ENCODE data around the gene MMRN2.

The MMRN2 gene

DNA sequence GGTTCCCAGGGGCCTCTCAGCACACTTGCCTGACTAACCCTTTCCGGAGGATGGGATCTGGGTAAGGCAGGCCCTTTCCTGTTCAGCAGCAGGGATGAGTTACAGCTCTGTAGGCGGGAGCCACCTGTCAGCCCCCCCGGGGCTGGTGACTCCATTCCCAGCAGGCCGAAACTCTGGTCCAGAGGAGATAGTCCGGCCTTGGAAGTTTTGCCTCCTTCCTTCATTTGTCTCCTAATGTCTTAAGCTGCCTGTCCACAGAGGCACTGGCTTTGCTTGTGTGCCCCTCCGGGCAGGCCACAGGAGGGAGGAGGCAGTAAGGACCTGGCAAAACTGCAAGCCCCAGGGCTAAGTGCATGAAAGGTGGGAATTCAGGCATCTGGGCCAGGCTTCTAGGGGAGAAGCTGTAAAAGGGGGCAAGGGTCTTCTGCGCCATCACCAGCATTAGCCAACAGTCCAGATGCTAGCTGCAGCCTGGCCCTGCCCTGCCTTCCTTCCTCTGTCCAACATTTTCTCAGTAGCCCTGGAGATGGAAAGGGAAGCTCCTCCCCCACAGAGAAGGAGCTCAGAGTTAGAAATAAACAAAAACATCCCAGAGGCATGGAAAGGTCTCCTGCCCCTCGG lies 12.1 kb upstream of the MMRN2 start:
- peak; percentile 58 for DNase-seq

DNA sequence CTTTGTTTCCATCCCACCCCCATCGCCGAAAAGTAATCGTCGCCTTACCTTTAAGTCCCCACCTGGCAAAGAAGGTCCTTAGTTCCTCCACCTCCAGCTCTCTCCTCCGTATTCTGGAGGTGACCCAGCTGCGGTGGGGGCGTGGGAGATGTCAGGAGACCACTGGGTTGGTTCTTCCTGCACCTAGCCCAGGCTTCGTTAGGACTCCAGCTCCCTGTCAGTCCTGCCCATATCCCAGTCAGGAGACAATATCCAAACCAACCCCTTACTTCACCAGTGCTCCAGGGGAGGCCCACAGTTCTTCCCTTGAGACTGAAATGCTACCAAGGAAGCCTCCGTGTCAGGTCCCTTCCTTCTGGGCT lies 11.6 kb upstream of the MMRN2 start:
- DNase-seq: peak; percentile 49

DNA sequence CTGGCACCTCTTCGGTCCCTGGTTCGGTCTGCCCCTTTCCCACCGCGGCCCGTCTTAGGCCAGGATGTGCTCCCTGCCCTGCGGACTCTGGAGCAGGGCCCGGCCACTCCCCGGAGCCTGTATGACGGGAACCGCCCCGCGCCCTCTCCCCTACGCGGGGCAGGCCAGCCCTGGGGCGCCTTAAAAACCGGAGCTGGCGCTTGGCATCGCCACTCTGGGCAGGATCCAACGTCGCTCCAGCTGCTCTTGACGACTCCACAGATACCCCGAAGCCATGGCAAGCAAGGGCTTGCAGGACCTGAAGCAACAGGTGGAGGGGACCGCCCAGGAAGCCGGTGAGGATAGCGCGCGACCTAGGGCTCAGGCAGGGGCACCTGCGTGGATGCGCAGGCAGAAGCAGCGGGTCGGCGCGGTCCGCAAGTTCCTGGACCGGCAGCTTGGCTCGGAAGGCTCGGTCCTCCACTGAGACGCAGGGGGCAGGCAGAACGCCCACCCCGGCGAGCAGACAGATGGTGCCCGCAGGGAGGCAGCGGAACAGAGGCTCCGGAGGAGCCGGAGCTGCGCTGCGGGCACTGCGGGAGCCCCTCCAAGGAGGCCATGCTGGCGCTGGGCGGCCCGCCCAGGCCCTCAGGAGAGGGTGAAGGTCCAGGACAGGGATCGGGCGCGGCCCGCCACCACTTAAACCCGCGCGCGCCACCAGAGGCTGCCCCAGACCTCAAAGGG lies 11.0 kb upstream of the MMRN2 start, which contains the start of gene ADIRF:
TSS of gene ADIRF (plus strand) at position 212 of the 723 bp plus-strand sequence. CDS start at position 275, 63 bp downstream.
- peak; percentile 54 for DNase-seq

DNA sequence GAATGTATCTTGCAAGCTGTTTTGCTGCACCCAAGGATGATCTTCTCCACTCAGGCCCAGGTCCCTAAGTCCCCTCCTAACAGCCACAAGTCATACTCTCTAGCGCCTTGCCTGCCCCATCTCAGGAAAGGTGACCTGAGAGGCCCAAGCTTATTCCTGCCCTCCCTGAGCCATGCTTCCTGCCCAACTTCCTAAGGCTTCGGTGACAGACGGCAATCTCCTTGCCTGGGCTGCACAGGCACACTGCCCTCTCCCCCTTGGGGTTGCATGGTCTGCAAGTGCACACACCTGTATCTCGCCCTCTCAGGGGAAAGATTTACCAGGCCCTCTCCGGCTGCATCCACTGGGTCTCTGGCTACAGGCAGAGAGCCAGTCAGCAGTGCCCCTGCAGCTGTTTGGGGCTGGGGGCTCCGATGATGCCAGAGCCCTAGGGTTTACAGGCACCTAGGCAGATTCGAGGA lies 10.1 kb upstream of the MMRN2 start:
- no peak for DNase-seq

DNA sequence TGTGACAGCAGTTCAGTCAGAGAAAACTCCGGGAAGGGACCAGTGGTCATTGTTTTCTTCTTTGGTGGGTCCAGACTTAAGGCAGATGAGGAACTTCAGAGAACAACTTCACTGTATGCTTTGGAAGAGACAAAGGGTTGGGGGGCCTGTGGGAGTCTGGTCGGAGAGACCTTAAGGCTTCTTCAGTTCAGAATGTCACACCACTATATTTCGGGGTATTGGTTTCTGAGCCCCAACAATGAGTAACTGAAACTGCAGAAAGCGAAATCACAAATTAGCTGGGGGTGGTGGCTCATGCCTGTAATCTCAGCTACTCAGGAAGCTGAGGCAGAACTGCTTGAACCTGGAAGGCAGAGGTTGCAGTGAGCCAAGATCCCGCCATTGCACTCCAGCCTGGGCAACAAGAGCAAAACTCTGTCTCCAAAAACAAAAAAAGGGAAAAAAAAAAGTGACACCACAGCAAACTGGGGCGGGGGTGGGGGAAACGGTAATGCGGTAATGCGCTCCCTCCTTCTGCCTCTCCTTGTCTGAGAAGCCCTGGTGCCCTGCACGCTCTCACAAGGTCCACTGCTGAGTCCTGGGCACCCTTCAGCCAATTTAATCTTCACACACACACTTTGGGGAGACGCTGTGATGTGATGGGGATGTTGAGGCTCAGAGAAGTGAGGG lies 8.7 kb upstream of the MMRN2 start:
- DNase-seq: peak; percentile 26

DNA sequence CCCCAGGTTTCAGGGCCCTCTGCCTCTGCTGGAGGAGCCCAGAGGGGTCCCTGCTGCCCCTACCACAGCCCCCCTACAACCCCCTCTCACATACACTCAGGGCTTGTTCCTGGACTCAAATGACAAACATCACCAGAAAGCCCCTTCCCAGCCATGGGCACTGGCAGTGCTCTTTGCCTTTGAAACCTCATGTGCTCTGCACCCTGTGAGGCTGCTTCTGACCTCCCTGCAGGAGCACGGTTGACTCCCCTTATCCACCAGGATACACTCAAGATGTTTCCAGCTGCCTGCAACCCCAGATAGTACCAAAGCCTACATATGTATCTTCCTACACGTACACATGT lies 7.4 kb upstream of the MMRN2 start:
- DNase-seq: peak; percentile 36

DNA sequence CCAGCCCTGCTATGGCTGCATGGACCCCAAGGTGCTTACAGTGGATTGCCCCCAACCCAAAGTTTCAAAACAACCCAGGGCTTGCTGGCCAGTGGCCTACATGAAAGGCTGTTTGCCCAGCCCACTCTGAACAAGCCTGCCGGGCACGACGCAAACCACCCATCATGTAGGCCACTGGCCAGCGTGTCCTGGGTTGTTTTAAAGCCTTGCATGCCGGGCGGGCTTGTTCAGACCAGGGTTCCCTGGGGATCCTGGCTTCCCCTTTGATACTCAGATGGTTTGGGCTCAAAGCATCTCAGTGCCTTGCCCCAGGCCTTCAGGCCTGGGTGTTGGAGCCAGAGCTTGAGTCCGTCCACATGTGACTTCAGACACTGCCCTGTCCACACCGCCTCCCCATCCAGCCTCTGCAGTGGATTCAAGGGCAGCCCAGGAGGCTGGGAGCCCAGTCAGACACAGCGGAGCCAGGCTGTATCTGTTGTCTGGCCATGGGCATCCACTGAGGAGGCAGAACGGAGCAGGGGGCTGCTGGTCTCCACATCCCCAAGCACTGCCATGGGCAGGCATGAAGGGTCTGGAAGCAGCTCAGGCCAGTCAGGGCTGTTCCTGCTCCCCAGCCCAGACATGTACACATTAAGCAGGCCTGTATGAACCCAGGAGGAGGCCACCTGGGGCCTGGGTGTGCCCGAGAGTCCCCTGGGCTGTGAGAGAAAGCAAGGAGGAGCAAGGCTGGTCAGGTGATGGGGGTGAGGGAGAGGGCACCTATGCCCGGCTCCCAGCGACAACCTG lies 6.8 kb upstream of the MMRN2 start:
- peak; percentile 57 for DNase-seq

DNA sequence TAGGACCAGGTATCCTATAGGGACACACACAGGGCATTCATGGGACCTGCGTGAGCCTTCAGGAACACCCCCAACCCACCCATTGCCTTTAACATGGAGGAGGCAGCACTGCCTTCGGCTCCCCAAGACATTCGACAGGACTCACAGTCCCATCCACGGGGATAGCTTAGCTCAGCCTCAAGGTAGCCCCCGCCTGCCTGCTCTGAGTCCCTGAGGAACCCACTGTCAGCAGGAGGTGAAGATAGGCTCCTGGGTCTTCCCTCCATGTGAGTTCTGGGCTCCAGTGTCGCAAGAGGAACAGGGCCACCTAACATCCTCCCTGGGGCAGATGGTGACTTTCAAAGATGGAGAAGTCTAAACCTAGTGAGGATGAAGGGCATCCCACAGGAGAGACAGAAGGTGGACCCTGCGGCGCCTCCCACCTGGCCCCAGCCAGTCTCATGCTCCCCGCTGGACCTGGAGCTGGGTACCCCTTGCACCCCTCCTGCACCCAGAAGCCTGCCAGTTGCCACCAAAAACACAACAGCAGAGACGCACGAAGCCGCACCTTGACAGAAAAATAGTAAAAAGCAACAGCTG lies 6.0 kb upstream of the MMRN2 start:
- DNase-seq: peak; percentile 38

DNA sequence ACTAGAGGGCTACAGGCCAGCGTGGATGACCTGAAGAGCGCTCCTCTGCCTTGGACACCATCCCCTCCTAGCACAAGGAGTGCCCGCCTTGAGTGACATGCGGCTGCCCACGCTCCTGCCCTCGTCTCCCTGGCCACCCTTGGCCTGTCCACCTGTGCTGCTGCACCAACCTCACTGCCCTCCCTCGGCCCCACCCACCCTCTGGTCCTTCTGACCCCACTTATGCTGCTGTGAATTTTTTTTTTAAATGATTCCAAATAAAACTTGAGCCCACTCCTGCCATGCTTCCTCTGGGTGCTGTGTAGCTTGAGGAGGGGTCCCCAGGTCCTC lies 5.5 kb upstream of the MMRN2 start:
- DNase-seq: no peak

DNA sequence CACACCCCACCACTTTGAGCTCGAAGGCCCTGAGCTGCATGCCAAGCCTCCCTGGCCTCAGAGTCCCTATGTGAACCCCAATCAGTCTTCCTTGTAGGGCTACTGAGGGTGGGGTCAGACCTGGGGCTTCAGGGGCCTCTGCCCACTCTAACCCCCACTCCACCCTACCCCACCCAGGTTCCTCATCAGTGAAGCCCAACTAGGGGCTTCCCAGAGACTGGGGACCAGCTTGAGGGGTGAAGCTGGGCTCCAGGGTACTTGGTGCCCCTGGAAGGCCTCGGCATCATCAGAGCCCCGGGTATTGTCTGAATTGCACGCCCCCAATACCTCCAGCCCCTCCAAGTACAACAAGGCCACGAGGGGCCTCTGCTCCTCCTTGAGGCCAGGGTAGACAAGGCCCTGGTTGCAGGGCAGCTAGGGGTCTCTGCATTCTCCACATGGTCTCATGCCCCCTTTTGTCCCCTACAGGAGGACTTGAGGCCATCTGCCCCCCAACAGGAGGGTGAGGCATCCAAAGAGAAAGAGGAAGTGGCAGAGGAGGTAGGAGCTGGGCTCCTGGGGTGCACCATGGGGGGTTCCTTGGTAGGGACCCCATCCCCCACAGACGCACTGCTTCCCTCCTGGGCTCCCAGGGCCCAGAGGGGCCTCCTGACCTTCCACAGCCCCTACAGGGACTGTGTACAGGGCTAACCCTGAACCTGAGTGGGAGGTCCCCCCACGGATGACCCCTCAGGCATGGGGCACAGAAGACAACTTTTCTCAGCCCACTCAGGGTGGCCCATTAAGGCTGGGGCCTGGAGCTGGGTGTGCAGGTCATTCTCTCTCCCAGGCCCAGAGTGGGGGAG lies 4.9 kb upstream of the MMRN2 start:
- DNase-seq: no peak

DNA sequence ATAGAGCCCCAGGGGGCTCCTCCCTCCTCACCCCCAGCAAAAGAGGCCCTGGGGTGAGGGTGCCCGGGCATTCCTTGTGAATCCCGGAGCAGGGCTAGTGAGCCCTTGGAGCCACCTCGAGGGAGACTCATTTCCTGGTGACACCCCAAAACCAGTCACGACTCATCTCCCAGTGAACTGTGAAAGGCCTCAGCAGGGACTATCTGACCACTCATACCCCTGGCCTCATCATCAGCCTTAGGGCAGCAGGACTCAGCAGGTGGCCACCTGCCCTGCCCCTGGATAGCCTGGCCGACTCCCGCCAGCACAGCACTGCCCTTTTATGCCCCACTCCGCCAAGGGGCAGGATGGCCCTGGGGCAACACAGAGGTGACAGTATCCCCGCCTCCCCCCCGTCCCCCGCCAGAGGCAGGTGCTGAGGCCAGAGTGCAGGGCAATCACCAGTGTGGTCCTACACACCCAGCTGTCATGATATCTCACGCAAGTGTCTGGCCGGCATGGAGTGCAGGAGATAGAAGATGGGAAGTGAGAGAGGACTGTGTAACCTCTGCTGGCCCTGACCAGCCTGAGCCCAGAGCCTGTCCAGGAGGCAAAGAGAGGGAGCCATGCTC lies 4.2 kb upstream of the MMRN2 start:
- peak; percentile 49 for DNase-seq

DNA sequence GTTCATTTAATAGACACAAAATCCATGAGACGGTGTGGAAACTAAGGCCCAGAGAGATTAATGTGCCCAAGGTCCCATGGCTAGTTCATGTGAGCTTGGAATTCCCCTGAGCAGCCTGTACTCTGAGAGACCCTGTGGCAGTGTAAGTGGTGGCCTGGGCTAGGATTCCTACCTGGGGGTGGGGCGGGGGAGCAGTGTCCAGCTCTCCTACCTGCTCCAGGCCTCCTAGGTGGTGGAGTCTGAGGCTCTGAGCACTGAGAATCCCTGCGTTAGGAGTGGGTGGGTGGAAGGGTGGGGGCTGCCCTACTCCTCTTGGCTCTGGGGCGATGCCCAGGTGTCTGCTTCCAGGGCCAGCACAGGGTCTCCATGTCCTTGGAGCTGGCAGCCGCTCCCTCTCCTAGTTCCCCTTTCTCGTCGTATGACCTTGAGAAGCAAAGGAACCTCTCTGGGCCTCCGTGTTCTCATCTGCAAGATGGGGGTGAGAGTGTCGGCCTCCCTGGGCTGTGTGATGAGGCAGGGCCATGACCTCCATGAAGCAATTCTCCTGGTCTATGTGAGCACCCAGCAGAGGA lies 3.5 kb upstream of the MMRN2 start:
- DNase-seq: peak; percentile 50

DNA sequence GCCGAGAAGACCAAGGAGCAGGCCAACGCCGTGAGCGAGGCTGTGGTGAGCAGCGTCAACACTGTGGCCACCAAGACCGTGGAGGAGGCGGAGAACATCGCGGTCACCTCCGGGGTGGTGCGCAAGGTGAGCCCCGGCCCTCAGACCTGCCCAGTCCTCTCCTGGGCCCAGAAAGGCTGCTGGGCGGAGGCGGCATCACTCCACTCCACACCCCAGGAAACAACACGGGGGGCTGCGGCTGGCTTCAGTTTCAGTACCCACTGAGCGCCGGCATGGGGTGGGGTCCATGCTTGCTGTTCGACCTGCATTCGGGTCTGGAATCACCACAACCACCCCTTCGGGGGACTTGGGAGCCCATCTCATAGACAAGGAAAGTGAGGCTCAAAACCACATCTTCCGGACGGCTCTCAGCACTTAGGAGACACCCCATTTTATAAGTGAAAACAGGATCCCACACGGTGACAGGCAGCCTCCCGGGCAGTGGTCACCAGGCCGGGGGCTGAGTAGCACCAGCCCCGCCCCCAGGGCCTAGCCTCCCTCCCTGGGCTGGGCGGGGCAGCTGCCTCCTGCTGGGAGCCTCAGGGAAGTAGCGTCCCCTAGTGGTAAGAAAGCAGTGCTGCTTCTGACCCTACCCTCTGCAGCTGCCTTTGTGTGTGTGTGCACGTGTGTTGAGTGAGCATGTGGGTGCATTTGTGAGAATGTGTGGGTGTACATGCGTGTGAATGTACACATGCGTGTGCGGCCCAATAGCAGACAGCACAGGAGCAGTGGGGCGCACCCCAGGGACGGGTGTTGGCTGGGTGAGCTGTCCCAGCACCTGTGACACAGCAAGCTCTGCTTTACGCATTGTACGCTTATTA lies 2.8 kb upstream of the MMRN2 start:
- DNase-seq: peak; percentile 87

DNA sequence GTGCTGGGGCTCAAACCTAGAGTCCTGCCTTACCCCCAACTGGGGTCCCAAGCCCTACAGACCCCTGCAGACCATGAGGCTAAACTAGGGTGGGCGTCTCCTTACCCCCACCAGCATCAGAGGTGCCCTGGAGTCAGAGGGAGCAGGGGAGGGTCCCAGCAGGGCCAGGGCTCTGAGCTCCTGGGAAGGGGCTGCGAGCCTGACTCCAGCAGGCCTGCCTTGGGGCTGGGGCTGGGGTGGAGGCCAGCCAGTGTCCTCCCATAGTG lies 2.3 kb upstream of the MMRN2 start:
- DNase-seq: no peak

DNA sequence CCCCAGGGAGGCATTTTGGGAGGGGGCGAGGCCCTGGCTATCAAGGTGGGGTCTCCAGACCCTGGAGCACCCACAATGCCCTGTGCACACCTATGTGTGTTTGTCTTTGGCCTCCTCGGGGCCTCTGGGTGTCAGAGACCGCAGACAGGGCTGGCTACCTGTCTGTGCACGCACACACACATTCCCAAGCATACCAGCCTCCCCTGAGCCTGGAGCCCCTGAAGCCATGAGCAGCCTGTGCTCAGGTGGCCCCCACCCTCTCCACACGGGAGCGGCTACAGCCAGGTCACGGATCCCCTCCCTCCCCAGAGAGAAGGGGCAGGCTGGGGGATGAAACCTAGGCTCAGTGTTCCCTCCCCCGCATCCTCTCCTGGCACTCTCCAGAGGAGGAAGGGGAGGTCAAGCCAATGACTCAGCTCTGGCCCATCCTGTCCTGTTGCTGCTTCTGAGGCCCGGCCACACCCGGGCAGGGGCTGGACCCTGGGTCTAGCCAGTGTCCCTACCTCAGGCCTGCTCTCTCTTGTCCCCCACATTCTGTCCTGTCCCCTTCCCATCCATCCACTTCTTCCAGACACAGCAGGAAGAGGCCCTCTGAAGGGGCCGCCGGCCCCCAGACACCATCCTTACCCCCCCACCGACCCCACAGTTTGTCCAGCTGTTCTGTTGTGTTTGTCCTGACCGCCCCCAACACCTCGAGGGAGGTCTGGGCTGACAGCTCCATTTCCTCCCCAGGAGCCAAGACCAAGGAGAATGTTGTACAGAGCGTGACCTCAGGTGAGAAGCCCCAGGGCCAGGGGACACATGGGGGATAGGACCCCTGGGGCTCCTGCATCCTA lies 1.7 kb upstream of the MMRN2 start:
- peak; percentile 93 for DNase-seq

DNA sequence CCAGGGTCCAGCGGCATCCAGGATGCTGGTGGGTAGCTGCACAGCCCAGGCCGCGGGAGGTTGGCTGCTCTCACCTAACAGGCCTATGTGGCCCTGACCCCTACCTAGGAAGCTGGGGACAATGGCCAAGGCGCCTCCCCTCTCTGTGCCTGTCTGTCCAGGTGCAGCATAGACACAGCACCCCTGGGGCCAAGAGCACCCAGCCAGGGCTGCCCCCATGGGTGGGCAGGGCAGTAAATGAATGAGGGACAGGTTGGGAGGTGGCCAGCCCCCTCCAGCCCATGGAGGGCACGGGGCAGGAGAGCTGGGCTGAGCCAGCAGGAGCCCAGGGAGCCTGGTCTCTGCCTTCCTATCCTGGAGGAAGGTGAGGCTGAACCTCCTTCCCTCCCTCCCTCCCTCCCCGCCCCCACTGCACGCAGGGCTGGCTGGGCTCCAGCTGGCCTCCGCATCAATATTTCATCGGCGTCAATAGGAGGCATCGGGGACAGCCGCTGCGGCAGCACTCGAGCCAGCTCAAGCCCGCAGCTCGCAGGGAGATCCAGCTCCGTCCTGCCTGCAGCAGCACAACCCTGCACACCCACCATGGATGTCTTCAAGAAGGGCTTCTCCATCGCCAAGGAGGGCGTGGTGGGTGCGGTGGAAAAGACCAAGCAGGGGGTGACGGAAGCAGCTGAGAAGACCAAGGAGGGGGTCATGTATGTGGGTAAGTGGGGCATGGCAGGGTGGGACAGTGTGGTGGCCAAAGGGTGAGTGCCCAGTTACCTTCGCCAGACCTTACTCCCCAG lies 893 bp upstream of the MMRN2 start, which contains the start of gene SNCG:
TSS of gene SNCG (plus strand) at position 484 of the 785 bp plus-strand sequence. CDS start at position 583, 99 bp downstream.
- DNase-seq: peak; percentile 64

DNA sequence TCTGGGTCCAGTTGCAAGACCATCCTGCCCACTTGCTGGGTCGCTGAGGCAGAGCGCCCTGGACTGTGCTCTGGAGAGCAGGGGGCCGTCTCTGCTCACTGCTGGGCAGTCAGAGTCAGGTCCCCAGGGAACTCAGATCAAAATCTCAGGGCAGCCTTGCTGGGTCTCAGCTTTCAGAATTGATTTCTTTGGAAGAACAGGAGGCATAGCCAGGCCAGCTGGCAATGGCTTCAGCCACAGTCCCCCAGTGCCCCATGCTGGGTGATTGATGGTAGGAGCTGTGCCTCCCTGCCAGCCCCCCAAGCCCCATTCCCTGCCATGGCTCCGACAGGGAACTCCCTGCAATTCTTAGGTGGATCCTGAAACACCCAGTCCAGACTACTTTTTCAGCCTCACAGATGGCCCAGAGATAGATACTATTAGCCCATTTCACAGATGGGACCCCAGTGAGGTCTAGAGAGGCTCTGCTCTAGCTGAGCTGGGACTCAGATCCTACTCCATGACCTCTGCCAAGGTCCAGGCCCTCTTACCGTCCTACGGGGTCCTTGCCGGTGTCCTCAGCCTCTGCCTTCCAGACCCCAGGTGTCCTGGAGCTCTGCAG lies 467 bp downstream of the MMRN2 start:
- DNase-seq: no peak

DNA sequence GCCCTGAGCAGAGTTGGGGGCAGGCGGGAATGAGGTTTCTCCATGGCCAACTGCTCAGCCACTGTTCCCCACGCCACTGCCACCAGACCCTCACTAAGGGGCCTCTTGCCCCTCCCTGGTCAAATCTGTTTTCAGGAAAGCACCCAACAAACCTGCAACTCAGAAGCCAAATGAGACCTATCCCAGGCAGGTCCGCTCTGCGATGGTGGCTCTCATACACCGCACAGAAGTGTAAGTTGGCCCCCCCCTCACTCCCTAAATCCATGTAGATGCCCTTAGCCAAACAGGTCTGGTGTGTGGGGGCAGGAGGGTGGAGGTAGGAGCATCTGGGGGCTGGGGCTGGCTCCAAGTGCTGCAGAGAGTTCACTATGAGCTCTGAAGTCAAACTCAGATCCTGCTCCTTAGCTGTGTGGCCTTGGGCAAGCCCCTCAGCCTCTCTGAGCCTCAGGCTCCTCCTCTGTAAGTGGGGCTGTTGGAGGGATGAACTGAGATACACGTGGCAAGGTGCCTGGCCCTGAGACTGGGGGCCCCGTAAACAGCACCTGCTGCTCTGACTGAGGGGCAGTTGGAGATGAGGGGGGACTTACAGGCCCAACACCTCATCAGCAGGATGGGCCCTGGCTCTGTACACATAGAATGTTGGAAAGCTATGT lies 1.1 kb downstream of the MMRN2 start:
- DNase-seq: no peak

Data from islet precursor cell (in vitro differentiated cells).